Measurements from ENCODE around the gene GSN.

- no peak for TF ChIP-seq CTCF (IDR thresholded peaks at IDR 0.05)
- no peak for TF ChIP-seq RFX5 (IDR thresholded peaks at IDR 0.05; ENCODE audit: low read length)
- TF ChIP-seq EZH2phosphoT487 (IDR thresholded peaks at IDR 0.05; ENCODE audit: borderline replicate concordance, low read depth) = no peak
Observed at GRCh38 chr9:121366611-121367192, 98.7 kb downstream of the GSN start.
